HEK293 (cell line): ENCODE results near the gene PGM2.

Source experiments
- CTCF ChIA-PET: fragments of 350-600 bp; formaldehyde crosslinking; extraction: SDS; loops from one replicate; lab custom pipeline; 2021; ENCODE audit warnings: antibody characterized with exemption; lab: Yijun Ruan, JAX
- POLR2A ChIA-PET: fragments of 300-600 bp; formaldehyde crosslinking; extraction: SDS; loops from one replicate; lab custom pipeline; 2020; ENCODE audit warnings: antibody characterized with exemption, inconsistent platforms; lab: Yijun Ruan, JAX
- H3K27ac ChIP-seq: fragments of 200-500 bp; sonication (Bioruptor generic); 2 replicates; pipeline ENCODE4 v1.5.1; 2014; ENCODE audit warnings: low read depth, low read length, control low read depth, inconsistent platforms; ENCODE audit errors: extremely low read depth
- H3K36me3 ChIP-seq, 2 experiments: fragments of 200-500 bp in 1 of 2; sonication (Bioruptor generic) in 1 of 2; 1 replicate in 1 of 2; 2 replicates in 1 of 2; pipeline ENCODE4 v1.5.1; 2014 to 2017; ENCODE audit warnings: inconsistent platforms in 2 of 2, low read length in 2 of 2; ENCODE audit not compliant: control insufficient read depth in 2 of 2, insufficient read depth in 1 of 2
- H3K4me1 ChIP-seq: fragments of 200-500 bp; sonication (Bioruptor generic); 2 replicates; pipeline ENCODE4 v1.5.1; 2014; ENCODE audit warnings: mild to moderate bottlenecking, low read length, inconsistent platforms; ENCODE audit not compliant: control insufficient read depth, insufficient read depth
- H3K4me3 ChIP-seq: 2 replicates; pipeline ENCODE4 v1.5.1; 2011; ENCODE audit warnings: low read depth, mild to moderate bottlenecking, control low read depth, low read length, moderate library complexity
- H3K9me3 ChIP-seq: fragments of 200-500 bp; sonication (Bioruptor generic); 2 replicates; pipeline ENCODE4 v1.5.1; 2014; ENCODE audit warnings: low read depth, low read length, inconsistent platforms; ENCODE audit not compliant: control insufficient read depth, insufficient read depth
- KLF16 ChIP-seq: fragments of 450-650 bp; formaldehyde crosslinking; IDR thresholded peaks from 2 replicates; pipeline ENCODE4 v1.5.1; 2017; ENCODE audit warnings: missing biosample characterization, missing genetic modification characterization
- PRDM2 ChIP-seq: fragments of 450-650 bp; formaldehyde crosslinking; IDR thresholded peaks from 2 replicates; pipeline ENCODE4 v1.5.1; 2016; ENCODE audit warnings: missing biosample characterization, missing genetic modification characterization, borderline replicate concordance
- ZBTB8A ChIP-seq: fragments of 450-650 bp; formaldehyde crosslinking; IDR thresholded peaks from 2 replicates; pipeline ENCODE4 v1.5.1; 2016; ENCODE audit warnings: missing biosample characterization, missing genetic modification characterization
- ZNF324 ChIP-seq: fragments of 450-650 bp; formaldehyde crosslinking; IDR thresholded peaks from 2 replicates; pipeline ENCODE4 v1.5.1; 2016; ENCODE audit warnings: missing biosample characterization, missing genetic modification characterization
- ZNF510 ChIP-seq: fragments of 450-650 bp; formaldehyde crosslinking; IDR thresholded peaks from 2 replicates; pipeline ENCODE4 v1.5.1; 2018; ENCODE audit warnings: mild to moderate bottlenecking, missing genetic modification characterization, missing biosample characterization; ENCODE audit not compliant: insufficient replicate concordance
- ZNF514 ChIP-seq: fragments of 450-650 bp; formaldehyde crosslinking; IDR thresholded peaks from 2 replicates; pipeline ENCODE4 v1.5.1; 2016; ENCODE audit warnings: missing biosample characterization, missing genetic modification characterization
- ZNF530 ChIP-seq: fragments of 450-650 bp; formaldehyde crosslinking; IDR thresholded peaks from 2 replicates; pipeline ENCODE4 v1.5.1; 2016; ENCODE audit warnings: low read depth, missing biosample characterization, missing genetic modification characterization
- ZNF660 ChIP-seq: fragments of 450-650 bp; IDR thresholded peaks from 2 replicates; pipeline ENCODE4 v1.5.1; 2018; ENCODE audit warnings: missing biosample characterization, mild to moderate bottlenecking, missing genetic modification characterization
- ZNF701 ChIP-seq: fragments of 450-650 bp; formaldehyde crosslinking; IDR thresholded peaks from 2 replicates; pipeline ENCODE4 v1.5.1; 2016; ENCODE audit warnings: missing biosample characterization, missing genetic modification characterization
- TF ChIP-seq, protein P1 (sequence below): fragments of 450-650 bp; formaldehyde crosslinking; IDR thresholded peaks from 2 replicates; pipeline ENCODE4; 2016; ENCODE audit warnings: missing biosample characterization, missing genetic modification characterization
- TF ChIP-seq, protein P2 (sequence below): fragments of 450-650 bp; formaldehyde crosslinking; IDR thresholded peaks from 2 replicates; pipeline ENCODE4 v1.5.1; 2016; ENCODE audit warnings: missing biosample characterization, missing genetic modification characterization
- TF ChIP-seq, protein P3 (sequence below): fragments of 450-650 bp; formaldehyde crosslinking; IDR thresholded peaks from 2 replicates; pipeline ENCODE4 v1.5.1; 2016; ENCODE audit warnings: missing biosample characterization, missing genetic modification characterization
- TF ChIP-seq, protein P4 (sequence below): fragments of 450-650 bp; formaldehyde crosslinking; IDR thresholded peaks from 2 replicates; pipeline ENCODE4 v1.5.1; 2016; ENCODE audit warnings: missing biosample characterization, missing genetic modification characterization
- TF ChIP-seq, protein P5 (sequence below): fragments of 450-650 bp; IDR thresholded peaks from 2 replicates; pipeline ENCODE4 v1.5.1; 2018; ENCODE audit warnings: missing biosample characterization, missing genetic modification characterization

PGM2 gene

DNA sequence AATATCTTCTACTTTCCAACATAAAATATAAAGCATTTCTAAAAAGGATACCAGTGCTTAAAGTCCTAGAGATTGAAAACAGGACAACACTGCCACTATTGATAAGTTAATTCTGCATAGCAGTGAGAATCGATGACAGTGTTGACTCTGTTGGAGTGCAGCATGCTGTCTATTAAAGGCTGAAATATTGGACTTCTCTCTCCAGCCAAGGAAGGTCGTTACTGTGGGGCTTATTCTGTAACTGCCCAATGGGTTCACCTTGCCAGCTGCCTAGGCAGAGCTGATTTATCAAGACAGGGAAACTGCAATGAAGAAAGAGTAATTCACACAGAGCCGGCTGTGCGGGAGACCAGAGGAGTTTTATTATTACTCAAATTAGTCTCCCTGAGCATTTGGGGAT lies 37.7 kb upstream of the PGM2 start:
- Histone ChIP-seq H3K27ac (no peak overlapping the region), H3K36me3 (no peaks in the 10 kb centered on the region), H3K9me3 (no peaks in the 10 kb centered on the region)
- POLR2A ChIA-PET: no interaction called here
- CTCF ChIA-PET: interaction anchor here (1.0 kb wide), 1 partner anchor 13 kb away, joined by 3 read pairs; no protein-coding TSS in a partner anchor
- TF ChIP-seq ZNF324: no peak
- TF ChIP-seq ZNF701 (tag by site-specific recombination): no peak
- TF ChIP-seq, protein P1, sequence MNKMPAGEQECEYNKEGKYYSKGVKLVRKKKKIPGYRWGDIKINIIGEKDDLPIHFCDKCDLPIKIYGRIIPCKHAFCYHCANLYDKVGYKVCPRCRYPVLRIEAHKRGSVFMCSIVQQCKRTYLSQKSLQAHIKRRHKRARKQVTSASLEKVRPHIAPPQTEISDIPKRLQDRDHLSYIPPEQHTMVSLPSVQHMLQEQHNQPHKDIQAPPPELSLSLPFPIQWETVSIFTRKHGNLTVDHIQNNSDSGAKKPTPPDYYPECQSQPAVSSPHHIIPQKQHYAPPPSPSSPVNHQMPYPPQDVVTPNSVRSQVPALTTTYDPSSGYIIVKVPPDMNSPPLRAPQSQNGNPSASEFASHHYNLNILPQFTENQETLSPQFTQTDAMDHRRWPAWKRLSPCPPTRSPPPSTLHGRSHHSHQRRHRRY (tag by site-specific recombination): no peak
- TF ChIP-seq, protein P2, sequence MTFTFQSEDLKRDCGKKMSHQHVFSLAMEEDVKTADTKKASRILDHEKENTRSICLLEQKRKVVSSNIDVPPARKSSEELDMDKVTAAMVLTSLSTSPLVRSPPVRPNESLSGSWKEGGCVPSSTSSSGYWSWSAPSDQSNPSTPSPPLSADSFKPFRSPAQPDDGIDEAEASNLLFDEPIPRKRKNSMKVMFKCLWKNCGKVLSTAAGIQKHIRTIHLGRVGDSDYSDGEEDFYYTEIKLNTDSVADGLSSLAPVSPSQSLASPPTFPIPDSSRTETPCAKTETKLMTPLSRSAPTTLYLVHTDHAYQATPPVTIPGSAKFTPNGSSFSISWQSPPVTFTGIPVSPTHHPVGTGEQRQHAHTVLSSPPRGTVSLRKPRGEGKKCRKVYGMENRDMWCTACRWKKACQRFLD (tag by site-specific recombination): no peak
- TF ChIP-seq, protein P3, sequence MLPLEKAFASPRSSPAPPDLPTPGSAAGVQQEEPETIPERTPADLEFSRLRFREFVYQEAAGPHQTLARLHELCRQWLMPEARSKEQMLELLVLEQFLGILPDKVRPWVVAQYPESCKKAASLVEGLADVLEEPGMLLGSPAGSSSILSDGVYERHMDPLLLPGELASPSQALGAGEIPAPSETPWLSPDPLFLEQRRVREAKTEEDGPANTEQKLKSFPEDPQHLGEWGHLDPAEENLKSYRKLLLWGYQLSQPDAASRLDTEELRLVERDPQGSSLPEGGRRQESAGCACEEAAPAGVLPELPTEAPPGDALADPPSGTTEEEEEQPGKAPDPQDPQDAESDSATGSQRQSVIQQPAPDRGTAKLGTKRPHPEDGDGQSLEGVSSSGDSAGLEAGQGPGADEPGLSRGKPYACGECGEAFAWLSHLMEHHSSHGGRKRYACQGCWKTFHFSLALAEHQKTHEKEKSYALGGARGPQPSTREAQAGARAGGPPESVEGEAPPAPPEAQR (tag by site-specific recombination): no peak
- TF ChIP-seq ZNF510 (tag by site-specific recombination): no peak
- TF ChIP-seq ZBTB8A (tag by site-specific recombination): no peak
- TF ChIP-seq, protein P4, sequence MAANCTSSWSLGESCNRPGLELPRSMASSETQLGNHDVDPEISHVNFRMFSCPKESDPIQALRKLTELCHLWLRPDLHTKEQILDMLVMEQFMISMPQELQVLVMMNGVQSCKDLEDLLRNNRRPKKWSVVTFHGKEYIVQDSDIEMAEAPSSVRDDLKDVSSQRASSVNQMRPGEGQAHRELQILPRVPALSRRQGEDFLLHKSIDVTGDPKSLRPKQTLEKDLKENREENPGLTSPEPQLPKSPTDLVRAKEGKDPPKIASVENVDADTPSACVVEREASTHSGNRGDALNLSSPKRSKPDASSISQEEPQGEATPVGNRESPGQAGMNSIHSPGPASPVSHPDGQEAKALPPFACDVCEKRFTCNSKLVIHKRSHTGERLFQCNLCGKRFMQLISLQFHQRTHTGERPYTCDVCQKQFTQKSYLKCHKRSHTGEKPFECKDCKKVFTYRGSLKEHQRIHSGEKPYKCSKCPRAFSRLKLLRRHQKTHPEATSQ (tag by site-specific recombination): no peak
- TF ChIP-seq, protein P5, sequence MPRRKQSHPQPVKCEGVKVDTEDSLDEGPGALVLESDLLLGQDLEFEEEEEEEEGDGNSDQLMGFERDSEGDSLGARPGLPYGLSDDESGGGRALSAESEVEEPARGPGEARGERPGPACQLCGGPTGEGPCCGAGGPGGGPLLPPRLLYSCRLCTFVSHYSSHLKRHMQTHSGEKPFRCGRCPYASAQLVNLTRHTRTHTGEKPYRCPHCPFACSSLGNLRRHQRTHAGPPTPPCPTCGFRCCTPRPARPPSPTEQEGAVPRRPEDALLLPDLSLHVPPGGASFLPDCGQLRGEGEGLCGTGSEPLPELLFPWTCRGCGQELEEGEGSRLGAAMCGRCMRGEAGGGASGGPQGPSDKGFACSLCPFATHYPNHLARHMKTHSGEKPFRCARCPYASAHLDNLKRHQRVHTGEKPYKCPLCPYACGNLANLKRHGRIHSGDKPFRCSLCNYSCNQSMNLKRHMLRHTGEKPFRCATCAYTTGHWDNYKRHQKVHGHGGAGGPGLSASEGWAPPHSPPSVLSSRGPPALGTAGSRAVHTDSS (tag by site-specific recombination): no peak
- no peak for TF ChIP-seq ZNF530 (tag by site-specific recombination)
- TF ChIP-seq ZNF660: no peak
- no peak for TF ChIP-seq PRDM2 (tag by site-specific recombination)
- TF ChIP-seq ZNF514: no peak
- TF ChIP-seq KLF16 (tag by site-specific recombination): no peak
- TF ChIP-seq, all 188 proteins: peak for 0
- Histone ChIP-seq H3K4me1 (no peaks in the 10 kb centered on the region), H3K4me3 (no peak overlapping the region)
